Measurements from ENCODE around the gene ZDHHC1. TPM values are rescaled to one million over a fixed set of nuclear protein-coding genes. Genes with fewer than 3 reads are reported as not detected.

Gene ZDHHC1
- total and polyA plus RNA-seq, 2 of the 13 experiments (the other 11 are each of a cell fraction or from before 2014, with no cell fraction given): 0.51 to 1.1 TPM

GRCh38 chr16:67400901-67401300 is 15.4 kb downstream of the ZDHHC1 start (continued):
- TF ChIP-seq SAFB2 (CRISPR knock-in tag; IDR thresholded peaks at IDR 0.05; ENCODE audit: borderline replicate concordance, low read depth) (no peak), SP140L (CRISPR knock-in tag; IDR thresholded peaks at IDR 0.05; ENCODE audit: borderline replicate concordance) (no peak), KLF9 (CRISPR knock-in tag; IDR thresholded peaks at IDR 0.05; ENCODE audit: low read depth) (no peak), BRD4 (CRISPR knock-in tag; IDR thresholded peaks at IDR 0.05) (no peak), ZNF337 (CRISPR knock-in tag; IDR thresholded peaks at IDR 0.05; ENCODE audit: borderline replicate concordance, low read depth) (no peak), ZSCAN5A (CRISPR knock-in tag; IDR thresholded peaks at IDR 0.05; ENCODE audit: borderline replicate concordance) (no peak), ZNF883 (CRISPR knock-in tag; IDR thresholded peaks at IDR 0.05; ENCODE audit: not compliant biosample characterization) (no peak), SP2 (CRISPR knock-in tag; IDR thresholded peaks at IDR 0.05) (no peak), CBX2 (IDR thresholded peaks at IDR 0.05; ENCODE audit: low read depth, low read length) (no peak), CBX2 (CRISPR knock-in tag; IDR thresholded peaks at IDR 0.05; ENCODE audit: low read depth) (no peak), ZBTB1 (CRISPR knock-in tag; IDR thresholded peaks at IDR 0.05; ENCODE audit: borderline replicate concordance) (no peak)

GRCh38 chr16:67399749-67400704 is 16.2 kb downstream of the ZDHHC1 start:
- H3K4me3 ChIP-seq (replicated peaks in 1 of 3; ENCODE audit: insufficient read depth in 1 of 3, low read depth in 2 of 3, low read length in 3 of 3): no peak overlapping the region
- TF ChIP-seq ZNF232 (CRISPR knock-in tag; IDR thresholded peaks at IDR 0.05; ENCODE audit: borderline replicate concordance) (no peak), ZMYM4 (CRISPR knock-in tag; IDR thresholded peaks at IDR 0.05) (no peak), ZNF580 (CRISPR knock-in tag; IDR thresholded peaks at IDR 0.05; ENCODE audit: borderline replicate concordance, low read depth) (no peak), CHD2 (IDR thresholded peaks at IDR 0.05; ENCODE audit: low read depth, low read length) (no peak), ZFYVE20 (CRISPR knock-in tag; IDR thresholded peaks at IDR 0.05; ENCODE audit: borderline replicate concordance, low read depth) (no peak), ZNF746 (CRISPR knock-in tag; IDR thresholded peaks at IDR 0.05) (no peak), HES4 (CRISPR knock-in tag; IDR thresholded peaks at IDR 0.05; ENCODE audit: borderline replicate concordance) (no peak), ZZZ3 (CRISPR knock-in tag; IDR thresholded peaks at IDR 0.05; ENCODE audit: borderline replicate concordance) (no peak), ZNF350 (CRISPR knock-in tag; IDR thresholded peaks at IDR 0.05; ENCODE audit: borderline replicate concordance, low read depth) (no peak), XBP1 (CRISPR knock-in tag; IDR thresholded peaks at IDR 0.05) (no peak)
- intact Hi-C loops (cut with micrococcal nuclease; ENCODE audit: unreplicated experiment) (no loop called here), in situ Hi-C loops (cut with HindIII; ENCODE audit: extremely low pct_ligation_motif_present, low pct_unique_long_range_greater_than_20kb) (no loop called here)
- H3K36me3 ChIP-seq (replicated peaks in 1 of 2; ENCODE audit: control insufficient read depth in 1 of 2, insufficient read depth in 2 of 2, low read length in 2 of 2): no peaks in the 10 kb centered on the region
- peaks cover 0 to 7% of the 10 kb centered on the region in 2 experiments; a peak in 1 of 5 replicates for H3K27me3 ChIP-seq (ENCODE audit: control insufficient read depth in 1 of 2, insufficient read depth in 2 of 2, low read length in 2 of 2)
- ATAC-seq (no peak), FAIRE-seq (no peak), DNase-seq (ENCODE audit: low spot score) (no peak)
- H4K20me1 ChIP-seq (ENCODE audit: insufficient read depth, low read length): no peaks in the 10 kb centered on the region
- CTCF ChIA-PET (ENCODE audit: low intra/inter-chr PET ratio, low total read pairs): interaction anchor here (1.8 kb wide), 1 partner anchor 74 kb away, joined by 6 read pairs; the partner anchor contains the start of genes KCTD19 and LRRC36
- WGBS (ENCODE audit: low lambda C conversion rate): 50% methylated on average over 11 of the region's 19 CpGs
- BruUV-seq (replicated peaks): no TSS peak
- H3K27ac ChIP-seq (ENCODE audit: extremely low read length, insufficient read depth, low read length): no peak overlapping the region
- no peaks in the 10 kb centered on the region for H3K9me3 ChIP-seq (ENCODE audit: low read length)
- H3K4me1 ChIP-seq (ENCODE audit: insufficient read depth, low read length): peaks cover 37% of the 10 kb centered on the region
- POLR2A ChIA-PET: no interaction called here
- no peak overlapping the region for H3K9ac ChIP-seq (ENCODE audit: insufficient read depth, low read depth, low read length)
- no peak overlapping the region for H2AFZ ChIP-seq (ENCODE audit: low read length)
- H3K79me2 ChIP-seq (ENCODE audit: insufficient read depth, low read length): no peaks in the 10 kb centered on the region
- no peak overlapping the region for H3K4me2 ChIP-seq (ENCODE audit: low read depth, low read length)

All from HepG2 (cell line).